Activated CD4-positive, alpha-beta T cell treated with anti-CD3 and anti-CD28 coated beads, Interleukin-2, amount 10 ng/mL, durations not matched to agents 7 days and 5 days (primary cell): Measurements from ENCODE around the gene SYVN1. TPM values are rescaled to one million over a fixed set of nuclear protein-coding genes. Genes with fewer than 3 reads are reported as not detected.
"Not testable (repeated sequence)": the region's sequence is repeated elsewhere in the genome, so short reads cannot be mapped to it uniquely, and the experiment has no call there.

Experiments
- CTCF ChIA-PET: fragments of 350-600 bp; sonication (Branson Sonifier 250); formaldehyde crosslinking; loops from one replicate; lab custom pipeline; 2021; ENCODE audit warnings: antibody characterized with exemption; lab: Charles Lee
- POLR2A ChIA-PET: fragments of 350-600 bp; sonication (Branson Sonifier 250); formaldehyde crosslinking; loops from one replicate; lab custom pipeline; 2021; ENCODE audit warnings: antibody characterized with exemption; lab: Charles Lee
- DNase-seq: peaks from one replicate; pipeline ENCODE4 v3.0.0-alpha.2; 2020
- H3K27ac Mint-ChIP-seq: one replicate; pipeline ENCODE4 v1.8.0; 2021; ENCODE audit warnings: mild to moderate bottlenecking, moderate library complexity, mixed read lengths
- H3K27me3 Mint-ChIP-seq: one replicate; pipeline ENCODE4 v1.8.0; 2021; ENCODE audit warnings: mixed read lengths
- H3K36me3 Mint-ChIP-seq: one replicate; pipeline ENCODE4 v1.8.0; 2021; ENCODE audit warnings: low read depth, mixed read lengths
- H3K4me1 Mint-ChIP-seq: one replicate; pipeline ENCODE4 v1.8.0; 2021; ENCODE audit warnings: mixed read lengths
- H3K4me3 Mint-ChIP-seq: one replicate; pipeline ENCODE4 v1.8.0; 2021; ENCODE audit warnings: mild to moderate bottlenecking, moderate library complexity, mixed read lengths
- H3K9me3 Mint-ChIP-seq: one replicate; pipeline ENCODE4 v1.8.0; 2021; ENCODE audit warnings: mixed read lengths
- total RNA-seq, 2 experiments: library from RNA; stranded (reverse); gene quantifications; one replicate each; pipeline ENCODE4 v1.2.3, GENCODE V29; 2021

Gene SYVN1
- total RNA-seq, 2 experiments from 2014 or later: 40.5 to 42.2 TPM

DNA sequence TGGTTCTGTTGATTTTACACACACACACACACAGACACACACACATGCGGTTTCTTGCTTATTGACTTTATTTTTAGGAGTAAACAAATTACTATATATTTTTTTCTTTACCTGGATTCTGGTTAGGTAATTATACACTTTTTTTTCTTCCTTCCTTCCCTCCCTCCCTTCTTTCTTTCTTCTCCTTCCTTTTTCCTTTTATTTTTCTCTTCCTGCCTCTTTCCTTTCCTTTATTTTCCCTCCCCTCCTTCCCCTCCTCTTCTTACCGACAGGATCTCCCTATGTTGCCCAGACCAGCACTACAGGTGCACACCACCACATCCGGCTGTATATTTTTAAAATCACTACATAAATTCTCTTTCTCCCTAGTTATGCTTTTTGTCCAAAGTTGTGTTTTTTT lies 32.6 kb upstream of the SYVN1 start:
- peaks cover 12% of the 10 kb centered on the region for H3K4me1 Mint-ChIP-seq
- DNase-seq: no peak
- H3K4me3 Mint-ChIP-seq: no peak overlapping the region
- ChIA-PET POLR2A (no interaction called here), CTCF (no interaction called here)
- H3K36me3 Mint-ChIP-seq: no peaks in the 10 kb centered on the region
- no peaks in the 10 kb centered on the region for H3K27me3 Mint-ChIP-seq
- H3K9me3 Mint-ChIP-seq: no peaks in the 10 kb centered on the region
- H3K27ac Mint-ChIP-seq: no peak overlapping the region

DNA sequence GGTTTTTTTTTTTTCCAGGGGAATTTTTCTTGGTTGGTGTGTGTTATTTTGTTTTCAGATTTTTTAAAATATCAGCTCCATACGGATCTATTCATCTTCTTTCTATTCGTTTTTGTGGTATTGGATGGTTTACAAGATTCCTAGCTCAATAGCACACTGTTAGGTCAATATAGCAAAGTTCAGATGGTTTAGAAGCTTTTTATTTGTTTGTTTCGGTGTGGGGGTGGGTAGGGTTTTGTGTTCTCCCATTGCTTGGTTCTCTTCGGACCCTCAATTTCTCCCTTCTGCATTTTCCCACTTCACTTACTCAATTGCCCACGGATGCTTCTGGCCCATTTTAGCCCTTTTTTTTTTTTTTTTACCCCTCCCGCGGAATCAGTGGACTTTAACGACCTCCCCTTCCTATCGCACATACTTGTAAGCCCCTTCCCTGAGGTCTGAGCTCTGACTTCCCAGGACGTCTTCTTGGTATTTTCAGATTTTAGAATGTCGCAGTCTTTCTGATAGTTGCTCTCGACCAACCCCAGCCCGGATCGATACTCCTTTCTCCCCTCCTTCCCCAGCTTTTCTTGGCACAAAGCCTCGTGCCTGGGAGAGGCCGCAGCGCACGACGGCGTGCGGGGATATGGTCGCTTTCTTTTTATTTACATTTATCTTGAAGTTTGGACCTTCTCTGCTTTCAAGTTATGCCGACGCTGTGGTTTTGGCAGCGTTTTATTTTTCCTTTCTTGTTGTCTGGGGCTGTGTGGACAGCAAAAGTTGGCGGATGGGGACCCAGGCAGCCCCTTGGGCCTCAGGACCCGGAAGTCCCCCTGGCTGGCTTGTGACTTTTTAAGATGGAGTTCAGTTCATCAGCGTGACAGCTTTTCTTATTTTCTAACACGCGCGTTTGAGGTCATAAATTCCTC lies 31.3 kb upstream of the SYVN1 start:
- CTCF ChIA-PET: interaction anchor here (0.8 kb wide), 1 partner anchor 16 kb away, joined by 3 read pairs; the partner anchor contains the start of gene CAPN1
- Mint-ChIP-seq H3K9me3 (no peaks in the 10 kb centered on the region), H3K4me1 (peaks cover 12% of the 10 kb centered on the region), H3K27ac (no peak overlapping the region), H3K27me3 (no peaks in the 10 kb centered on the region), H3K4me3 (no peak overlapping the region), H3K36me3 (no peaks in the 10 kb centered on the region)
- DNase-seq: no peak
- POLR2A ChIA-PET: no interaction called here

DNA sequence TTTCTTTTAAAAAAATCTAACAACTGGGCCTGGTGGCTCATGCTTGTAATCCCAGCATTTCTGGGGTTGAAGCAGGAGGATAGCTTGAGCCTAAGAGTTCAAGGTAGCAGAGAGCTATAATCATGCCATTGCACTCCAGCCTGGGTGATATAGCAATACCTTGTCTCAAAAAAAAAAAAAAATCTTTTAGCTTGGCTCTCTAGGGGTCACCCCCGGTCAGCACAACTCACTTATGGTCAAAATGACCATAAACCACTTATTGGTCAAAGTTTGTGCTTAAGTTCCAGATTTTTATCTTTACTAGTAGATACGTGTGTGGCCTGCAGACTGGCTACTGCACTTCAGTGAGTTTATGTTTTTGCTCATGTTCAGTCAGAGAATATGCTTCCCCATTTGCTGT lies 29.4 kb upstream of the SYVN1 start:
- CTCF ChIA-PET: interaction anchor here (1.6 kb wide), 1 partner anchor 28 kb away, joined by 7 read pairs; no protein-coding TSS in a partner anchor
- H3K27me3 Mint-ChIP-seq: peaks cover 8% of the 10 kb centered on the region
- no peak overlapping the region for H3K4me3 Mint-ChIP-seq
- H3K9me3 Mint-ChIP-seq: no peaks in the 10 kb centered on the region
- H3K27ac Mint-ChIP-seq: no peak overlapping the region
- peaks cover 3% of the 10 kb centered on the region for H3K4me1 Mint-ChIP-seq
- POLR2A ChIA-PET: no interaction called here
- H3K36me3 Mint-ChIP-seq: no peaks in the 10 kb centered on the region
- no peak for DNase-seq

DNA sequence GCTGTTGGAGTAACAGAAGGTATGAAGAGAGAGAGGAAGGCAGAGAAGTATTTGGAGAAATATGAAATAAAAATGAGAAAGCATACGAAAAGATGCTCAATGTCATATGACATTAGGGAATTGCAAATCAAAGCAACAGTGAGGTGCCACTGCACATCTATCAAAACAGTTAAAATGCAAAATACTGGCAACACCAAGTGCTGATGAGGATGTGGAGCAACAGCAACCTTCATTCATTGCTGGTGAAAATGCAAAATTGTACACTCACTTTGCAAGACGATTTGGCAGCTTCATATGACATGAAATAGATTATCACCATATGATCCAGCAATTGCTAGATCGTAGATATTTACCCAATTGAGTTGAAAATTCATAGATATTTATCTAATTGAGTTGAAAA lies 26.3 kb upstream of the SYVN1 start:
- DNase-seq: no peak
- Mint-ChIP-seq H3K4me3 (no peak overlapping the region), H3K4me1 (peaks cover 9% of the 10 kb centered on the region), H3K27me3 (peaks cover 10% of the 10 kb centered on the region), H3K9me3 (no peaks in the 10 kb centered on the region), H3K27ac (no peak overlapping the region), H3K36me3 (no peaks in the 10 kb centered on the region)
- CTCF ChIA-PET: interaction anchor here (2.4 kb wide), 1 partner anchor 21 kb away, joined by 6 read pairs; the partner anchor contains the start of gene CAPN1
- POLR2A ChIA-PET: no interaction called here

DNA sequence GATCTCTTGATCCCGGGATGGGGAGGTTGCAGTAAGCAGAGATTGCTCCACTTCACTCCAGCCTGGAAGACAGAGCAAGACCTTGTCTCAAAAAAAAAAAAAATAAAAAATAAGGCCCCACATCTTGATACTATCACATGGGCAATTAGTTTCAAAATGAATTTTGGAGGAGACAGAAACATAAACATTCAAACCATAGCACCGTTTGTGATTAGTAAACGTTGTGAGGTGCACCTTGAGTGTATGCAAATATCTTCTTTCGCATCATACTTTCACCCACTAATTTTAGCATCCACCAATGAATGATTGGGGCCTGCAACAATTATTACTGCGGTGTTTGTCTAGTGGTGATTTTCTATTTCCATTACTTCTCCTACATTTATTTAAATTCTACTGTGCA lies 24.7 kb upstream of the SYVN1 start:
- H3K36me3 Mint-ChIP-seq: no peaks in the 10 kb centered on the region
- peaks cover 10% of the 10 kb centered on the region for H3K27me3 Mint-ChIP-seq
- DNase-seq: no peak
- H3K9me3 Mint-ChIP-seq: no peaks in the 10 kb centered on the region
- H3K27ac Mint-ChIP-seq: no peak overlapping the region
- CTCF ChIA-PET: no interaction called here
- POLR2A ChIA-PET: no interaction called here
- no peak overlapping the region for H3K4me3 Mint-ChIP-seq
- peaks cover 9% of the 10 kb centered on the region for H3K4me1 Mint-ChIP-seq

DNA sequence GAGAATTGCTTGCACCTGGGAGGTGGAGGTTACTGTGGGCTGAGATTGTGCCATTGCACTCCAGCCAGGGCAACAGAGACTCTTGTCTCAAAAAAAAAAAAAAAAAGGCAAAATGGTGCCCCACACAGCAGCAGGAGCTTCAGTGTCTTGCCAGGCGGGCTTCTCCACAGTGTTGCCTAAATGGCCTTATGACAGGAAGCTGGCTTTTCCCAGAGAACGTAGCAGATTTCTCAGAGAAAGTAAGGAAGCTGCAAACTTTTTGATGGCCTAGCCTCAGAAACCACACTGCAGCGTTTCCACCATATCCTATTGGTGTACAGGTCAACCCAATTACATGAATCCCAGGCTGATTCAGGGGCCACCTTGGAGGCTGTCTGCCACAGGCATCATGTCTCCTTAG lies 23.0 kb upstream of the SYVN1 start:
- H3K27me3 Mint-ChIP-seq: peaks cover 19% of the 10 kb centered on the region
- CTCF ChIA-PET: interaction anchor here (0.5 kb wide), 1 partner anchor 21 kb away, joined by 3 read pairs; no protein-coding TSS in a partner anchor
- peaks cover 13% of the 10 kb centered on the region for H3K4me1 Mint-ChIP-seq
- POLR2A ChIA-PET: no interaction called here
- H3K27ac Mint-ChIP-seq: no peak overlapping the region
- no peak overlapping the region for H3K4me3 Mint-ChIP-seq
- no peaks in the 10 kb centered on the region for H3K36me3 Mint-ChIP-seq
- DNase-seq: no peak
- H3K9me3 Mint-ChIP-seq: no peaks in the 10 kb centered on the region

DNA sequence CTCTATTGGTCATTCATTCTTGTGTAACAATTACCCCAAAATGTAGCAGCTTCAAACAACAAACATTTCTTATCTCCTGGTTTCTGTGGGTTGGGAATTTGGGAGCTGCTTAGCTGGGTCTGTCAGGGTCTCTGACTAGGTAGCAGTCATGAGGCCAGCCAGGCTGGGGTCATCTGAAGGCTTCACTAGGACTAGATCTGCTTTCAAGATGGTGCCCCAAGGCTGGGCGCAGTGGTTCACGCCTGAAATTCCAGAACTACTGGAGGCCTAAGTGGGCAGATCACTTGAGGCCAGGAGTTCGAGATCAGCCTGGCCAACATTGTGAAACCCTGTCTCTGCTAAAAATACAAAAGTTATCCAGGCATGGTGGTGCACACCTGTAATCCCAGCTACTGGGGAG lies 22.6 kb upstream of the SYVN1 start:
- peaks cover 19% of the 10 kb centered on the region for H3K27me3 Mint-ChIP-seq
- DNase-seq: no peak
- H3K36me3 Mint-ChIP-seq: no peaks in the 10 kb centered on the region
- H3K4me1 Mint-ChIP-seq: peaks cover 17% of the 10 kb centered on the region
- ChIA-PET CTCF (interaction anchor here (0.5 kb wide), 1 partner anchor 21 kb away, joined by 3 read pairs; no protein-coding TSS in a partner anchor), POLR2A (no interaction called here)
- no peak overlapping the region for H3K27ac Mint-ChIP-seq
- H3K9me3 Mint-ChIP-seq: no peaks in the 10 kb centered on the region
- H3K4me3 Mint-ChIP-seq: no peak overlapping the region

DNA sequence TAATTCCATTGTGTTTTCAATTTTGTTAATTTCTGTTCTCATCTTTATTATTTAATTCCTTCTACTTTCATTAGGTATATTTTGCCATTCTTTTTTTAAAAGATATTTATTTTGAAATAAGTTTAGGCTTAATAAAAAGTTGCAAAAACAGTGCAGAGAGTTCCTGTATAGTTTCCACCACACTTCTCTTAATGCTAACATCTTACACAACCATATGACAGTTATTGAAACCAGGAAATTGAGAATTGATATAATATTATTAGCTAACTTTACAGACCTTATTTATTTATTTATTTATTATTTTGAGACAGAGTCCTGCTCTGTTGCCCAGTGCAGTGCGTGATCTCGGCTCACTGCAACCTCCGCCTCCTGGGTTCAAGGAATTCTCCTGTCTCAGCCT lies 21.9 kb upstream of the SYVN1 start:
- H3K27ac Mint-ChIP-seq: no peak overlapping the region
- CTCF ChIA-PET: no interaction called here
- H3K9me3 Mint-ChIP-seq: no peaks in the 10 kb centered on the region
- no peak for DNase-seq
- POLR2A ChIA-PET: no interaction called here
- H3K27me3 Mint-ChIP-seq: peaks cover 19% of the 10 kb centered on the region
- H3K36me3 Mint-ChIP-seq: no peaks in the 10 kb centered on the region
- H3K4me1 Mint-ChIP-seq: peaks cover 20% of the 10 kb centered on the region
- H3K4me3 Mint-ChIP-seq: no peak overlapping the region

DNA sequence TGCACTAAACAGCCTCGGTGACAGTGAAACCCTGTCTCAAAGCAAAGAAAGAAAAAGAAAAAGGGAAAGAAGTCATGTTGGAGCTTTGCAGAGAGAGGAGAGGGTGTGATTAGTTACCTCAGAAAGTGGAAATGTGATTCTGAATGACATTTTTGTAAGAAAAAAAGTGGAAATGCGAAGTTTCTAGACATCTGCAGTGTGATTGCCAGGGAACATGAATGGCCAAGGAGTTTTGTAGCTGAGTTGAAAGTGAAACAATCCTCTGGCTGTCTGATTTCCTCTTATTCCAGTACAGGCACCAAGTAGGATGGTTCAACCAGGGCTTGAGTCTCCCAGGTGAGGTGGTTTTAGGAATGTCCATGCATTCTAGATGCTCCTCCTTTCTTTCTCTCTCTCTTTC lies 17.8 kb upstream of the SYVN1 start:
- no peaks in the 10 kb centered on the region for H3K9me3 Mint-ChIP-seq
- H3K27ac Mint-ChIP-seq: no peak overlapping the region
- H3K36me3 Mint-ChIP-seq: no peaks in the 10 kb centered on the region
- ChIA-PET CTCF (interaction anchor here (0.6 kb wide), 1 partner anchor 298 kb away, joined by 3 read pairs; no protein-coding TSS in a partner anchor), POLR2A (no interaction called here)
- no peak overlapping the region for H3K4me3 Mint-ChIP-seq
- H3K27me3 Mint-ChIP-seq: peaks cover 13% of the 10 kb centered on the region
- H3K4me1 Mint-ChIP-seq: peaks cover 21% of the 10 kb centered on the region
- DNase-seq: no peak

DNA sequence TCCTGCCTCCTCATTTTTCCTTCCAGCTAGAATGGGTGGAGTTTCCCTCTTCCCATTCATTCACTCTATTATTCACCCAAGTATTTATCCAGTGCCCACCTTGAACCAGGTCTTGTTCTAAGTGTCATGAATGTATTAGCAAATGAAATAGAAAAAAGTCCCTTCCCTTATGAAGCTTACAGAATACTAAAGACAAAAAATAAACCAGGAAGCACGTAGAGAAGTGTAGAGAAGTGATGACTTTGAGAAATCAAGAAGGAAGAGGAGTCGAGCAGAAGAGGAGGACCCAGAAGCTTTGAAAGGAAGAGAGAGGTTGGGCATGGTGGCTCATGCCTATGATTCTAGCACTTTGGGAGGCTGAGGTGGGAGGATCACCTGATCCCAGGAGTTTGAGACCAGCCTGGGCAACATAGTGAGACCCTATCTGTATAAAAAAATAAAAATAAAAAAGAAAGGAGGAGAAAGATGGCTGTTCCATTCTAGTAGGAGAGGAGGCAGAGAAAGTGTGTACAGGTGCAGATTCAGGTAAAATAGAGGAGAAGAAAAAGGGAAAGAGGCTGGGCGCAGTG lies 17.1 kb upstream of the SYVN1 start:
- CTCF ChIA-PET: no interaction called here

DNA sequence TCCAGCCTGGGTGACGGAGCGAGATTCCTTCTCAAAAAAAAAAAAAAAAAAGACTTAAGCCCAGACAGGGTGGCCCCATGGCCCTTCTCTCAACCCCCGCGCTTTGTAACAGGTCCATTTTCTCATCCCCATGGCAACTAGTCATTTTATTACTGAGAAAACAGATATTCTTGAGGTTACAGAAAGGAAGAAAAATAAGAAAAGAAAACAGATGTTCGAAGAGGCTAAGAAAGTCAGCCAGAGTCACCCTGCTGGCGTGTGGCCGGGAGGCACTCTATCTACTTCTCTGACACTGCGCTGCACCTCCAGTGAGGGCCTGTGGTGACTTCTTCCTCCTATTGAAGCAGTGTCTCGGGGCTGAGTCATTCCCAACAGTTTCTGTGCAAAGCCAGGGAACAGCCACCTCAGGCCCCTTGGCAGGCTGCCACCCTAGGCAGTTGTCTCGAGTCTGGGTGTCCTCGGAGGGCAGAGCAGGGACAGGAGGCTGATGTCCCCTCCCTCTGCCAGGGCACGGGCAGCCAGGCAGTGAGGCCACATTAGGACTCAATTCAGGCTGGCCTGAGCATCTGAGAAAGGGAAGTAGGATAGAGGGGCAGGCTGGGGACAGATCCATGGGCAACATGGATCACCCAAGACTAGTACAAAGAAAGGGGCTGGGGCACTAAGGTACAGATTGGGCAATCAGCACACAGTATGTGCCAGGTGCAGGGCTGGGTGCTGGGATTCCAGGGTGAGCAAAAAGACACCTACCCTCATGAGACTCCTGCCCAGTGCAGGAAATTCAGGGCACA lies 16.4 kb upstream of the SYVN1 start:
- DNase-seq: no peak
- ChIA-PET POLR2A (no interaction called here), CTCF (no interaction called here)
- Mint-ChIP-seq H3K9me3 (no peaks in the 10 kb centered on the region), H3K4me3 (no peak overlapping the region), H3K27me3 (peaks cover 19% of the 10 kb centered on the region), H3K36me3 (no peaks in the 10 kb centered on the region), H3K4me1 (peaks cover 18% of the 10 kb centered on the region), H3K27ac (no peak overlapping the region)

More for the DNA sequence above, 17.1 kb upstream of the SYVN1 start:
- Mint-ChIP-seq H3K4me3 (no peak overlapping the region), H3K36me3 (no peaks in the 10 kb centered on the region), H3K4me1 (peaks cover 18% of the 10 kb centered on the region), H3K27ac (no peak overlapping the region), H3K27me3 (peaks cover 13% of the 10 kb centered on the region), H3K9me3 (no peaks in the 10 kb centered on the region)
- DNase-seq: no peak
- POLR2A ChIA-PET: no interaction called here

DNA sequence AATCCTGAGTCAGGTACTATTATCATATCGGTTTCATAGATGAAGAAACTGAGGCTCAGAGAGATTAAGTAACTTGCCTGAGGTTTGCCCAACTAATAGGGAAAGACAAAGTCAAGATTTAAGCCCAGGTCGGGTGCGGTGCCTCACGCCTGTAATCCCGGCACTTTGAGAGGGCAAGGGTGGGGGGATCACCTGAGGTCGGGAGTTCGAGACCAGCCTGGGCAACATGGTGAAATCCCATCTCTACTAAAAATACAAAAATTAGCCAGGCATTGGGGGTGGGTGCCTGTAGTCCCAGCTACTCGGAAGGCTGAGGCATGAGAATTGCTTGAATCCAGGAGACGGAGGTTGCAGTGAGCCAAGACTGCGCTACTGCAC lies 15.8 kb upstream of the SYVN1 start:
- Mint-ChIP-seq H3K4me1 (peaks cover 18% of the 10 kb centered on the region), H3K27me3 (peaks cover 25% of the 10 kb centered on the region)
- H3K9me3 Mint-ChIP-seq, POLR2A ChIA-PET, DNase-seq, H3K36me3 Mint-ChIP-seq, H3K27ac Mint-ChIP-seq, CTCF ChIA-PET, H3K4me3 Mint-ChIP-seq: not testable (repeated sequence)
